GF-D8 (cell line): ENCODE results near the gene SAP30BP.

ENCODE experiments used
- DNase-seq: peaks from one replicate; lab custom pipeline; 2025; lab: John Stamatoyannopoulos, UW

The SAP30BP gene

DNA sequence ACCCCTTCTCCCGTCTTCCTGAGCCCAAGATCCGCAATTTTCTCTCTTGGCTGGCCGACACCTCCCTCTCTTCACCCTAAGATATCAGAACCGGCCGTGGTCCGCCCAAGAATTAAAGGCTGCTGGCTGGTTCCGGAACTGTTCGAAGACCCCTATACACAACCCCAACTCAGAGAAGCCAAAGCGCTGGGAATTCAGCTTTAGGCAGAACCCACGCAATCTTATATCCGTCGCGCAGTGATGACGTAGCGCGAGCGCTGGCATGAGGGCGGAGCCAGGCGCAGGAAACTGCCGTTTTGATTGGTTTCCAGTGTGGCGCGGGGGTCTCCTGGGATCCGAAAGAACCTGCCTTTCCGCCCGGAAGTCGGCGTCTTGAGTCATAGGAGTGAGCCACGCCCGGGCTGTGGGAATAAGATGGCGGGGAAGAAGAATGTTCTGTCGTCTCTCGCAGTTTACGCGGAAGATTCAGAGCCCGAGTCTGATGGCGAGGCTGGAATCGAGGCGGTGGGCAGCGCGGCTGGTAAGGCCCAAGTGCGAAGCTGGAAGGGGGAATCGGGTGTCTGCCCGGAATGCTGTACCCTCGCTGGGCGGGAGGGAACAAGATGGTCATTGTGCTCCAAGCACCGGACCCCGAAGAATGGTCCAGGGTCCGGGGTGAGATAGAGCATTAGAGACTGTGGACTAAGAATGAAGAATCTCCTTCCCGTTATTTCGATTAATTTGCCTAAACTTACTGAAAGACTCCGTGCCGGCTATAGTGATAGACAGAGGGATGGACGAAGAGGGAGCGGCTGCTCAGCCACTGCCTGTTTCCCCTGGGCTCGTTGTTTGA lies at the start of gene SAP30BP, which contains the start of gene RECQL5:
SAP30BP (plus strand) TSS at position 380 of the 832 bp plus-strand sequence; CDS start at position 415, 35 bp downstream.
RECQL5 (minus strand) TSS at position 196 of the 832 bp plus-strand sequence. CDS start 597 bp downstream, outside the sequence.
- DNase-seq = peak; percentile 86

DNA sequence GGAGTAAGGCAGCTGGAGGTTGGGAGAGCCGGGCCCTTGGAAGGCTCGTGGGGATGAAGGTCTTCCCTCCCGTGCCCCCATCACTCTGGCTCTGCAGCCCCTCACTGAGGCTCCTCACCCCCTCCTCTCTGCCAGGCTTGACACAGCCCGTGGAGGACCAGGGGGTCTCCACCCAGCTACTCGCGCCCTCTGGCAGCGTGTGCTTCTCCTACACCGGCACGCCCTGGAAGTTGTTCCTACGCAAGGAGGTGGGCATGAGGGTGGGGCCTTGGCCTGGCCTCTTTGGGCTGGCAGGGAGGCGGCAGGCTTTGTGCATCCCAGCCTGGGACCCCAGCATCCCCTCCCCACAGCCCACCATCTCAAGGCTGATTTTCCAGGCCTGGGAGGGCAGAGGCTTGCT lies 49.5 kb upstream of the SAP30BP start:
- DNase-seq = no peak

DNA sequence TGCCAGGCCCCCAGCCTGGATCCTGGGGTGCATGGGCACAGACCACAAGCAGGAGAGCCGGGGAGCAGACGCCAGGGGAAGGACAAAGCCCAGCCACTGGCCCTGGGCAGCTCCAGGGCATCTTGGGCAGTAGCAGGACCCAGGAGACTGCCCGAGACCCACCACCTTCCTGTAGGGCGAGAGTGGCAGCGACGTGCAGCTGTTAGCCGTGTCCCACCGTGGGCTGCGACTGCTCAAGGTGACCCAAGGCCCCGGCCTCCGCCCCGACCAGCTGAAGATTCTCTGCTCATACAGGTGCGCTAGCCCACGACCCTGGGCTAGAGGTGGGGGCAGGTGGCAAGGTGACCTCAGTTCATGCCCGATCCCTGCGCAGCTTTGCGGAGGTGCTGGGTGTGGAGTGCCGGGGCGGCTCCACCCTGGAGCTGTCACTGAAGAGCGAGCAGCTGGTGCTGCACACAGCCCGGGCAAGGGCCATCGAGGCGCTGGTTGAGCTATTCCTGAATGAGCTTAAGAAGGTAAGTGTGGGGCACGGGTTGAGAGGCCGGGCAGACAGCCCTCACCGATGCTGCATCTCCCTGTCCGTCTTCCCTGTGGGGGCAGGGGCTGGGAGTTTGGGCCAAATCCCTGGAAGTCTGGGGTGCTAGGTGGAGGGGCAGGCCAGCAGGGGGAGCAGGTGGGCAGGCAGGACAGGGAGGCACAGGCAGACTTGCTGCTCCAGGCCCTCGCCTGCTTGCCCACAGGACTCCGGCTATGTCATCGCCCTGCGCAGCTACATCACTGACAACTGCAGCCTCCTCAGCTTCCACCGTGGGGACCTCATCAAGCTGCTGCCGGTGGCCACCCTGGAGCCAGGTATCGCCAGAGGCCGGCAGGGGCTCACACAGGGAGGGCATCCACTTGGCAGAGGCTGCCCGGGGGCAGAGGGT lies 47.4 kb upstream of the SAP30BP start:
- DNase-seq = no peak

DNA sequence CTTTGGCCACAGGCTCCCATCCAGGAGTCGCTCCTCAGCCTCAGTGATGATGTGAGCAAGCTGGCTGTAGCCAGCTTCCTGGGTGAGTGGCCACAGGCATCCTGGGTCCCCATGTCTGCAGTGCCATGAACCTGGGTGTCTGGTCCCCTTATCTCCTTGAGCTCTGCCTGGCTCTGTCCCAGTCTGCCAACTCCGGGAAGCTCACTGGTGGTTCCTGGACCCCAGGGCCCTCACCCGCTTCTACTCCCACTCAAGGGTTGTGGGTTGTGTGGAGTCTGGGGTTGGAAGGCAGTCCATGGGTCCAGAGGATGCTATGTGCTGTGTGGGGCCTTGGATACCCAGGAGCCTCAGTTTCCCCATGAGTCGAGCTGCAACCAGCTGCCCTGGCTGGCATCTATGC lies 45.6 kb upstream of the SAP30BP start:
- DNase-seq = no peak

DNA sequence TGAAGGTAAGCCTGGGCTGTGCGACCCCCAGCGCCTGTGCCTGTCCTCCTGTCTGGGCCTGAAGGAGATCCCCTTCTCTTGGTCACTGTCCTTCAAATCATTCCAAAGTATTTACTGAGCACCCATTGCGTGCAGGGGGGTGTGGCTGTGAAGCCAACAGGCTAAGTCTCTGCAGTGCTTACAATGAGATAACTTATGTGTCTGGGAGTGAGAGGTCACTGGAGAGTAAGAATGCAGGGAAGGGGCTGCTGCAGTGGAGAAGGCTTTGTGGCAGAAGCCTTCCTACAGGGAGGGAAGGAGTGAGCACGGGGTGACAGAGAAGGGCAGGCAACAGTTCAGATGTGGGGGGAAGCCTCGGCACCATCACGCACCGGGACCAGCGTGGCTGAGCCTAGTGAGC lies 45.1 kb upstream of the SAP30BP start:
- no peak for DNase-seq

DNA sequence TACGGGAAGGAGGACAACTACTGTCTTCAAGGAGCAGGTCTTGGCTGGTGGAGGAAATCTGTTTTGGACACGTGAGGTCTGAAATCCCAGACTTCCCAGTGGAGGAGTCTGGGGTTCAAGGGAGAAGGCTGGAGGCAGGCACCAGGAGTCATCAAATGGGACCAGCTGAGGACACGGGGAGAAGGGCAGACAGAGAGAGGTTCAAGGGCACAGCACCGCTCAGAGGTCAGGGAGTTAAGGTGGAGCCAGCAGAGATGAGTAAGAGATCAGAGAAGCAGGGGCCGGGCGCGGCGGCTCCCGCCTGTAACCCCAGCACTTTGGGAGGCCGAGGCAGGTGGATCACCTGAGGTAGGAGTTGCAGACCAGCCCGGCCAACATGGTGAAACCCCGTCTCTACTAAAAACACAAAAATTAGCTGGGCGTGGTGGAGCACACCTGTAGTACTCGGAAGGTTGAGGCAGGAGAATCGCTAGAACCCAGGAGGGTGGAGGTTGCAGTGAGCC lies 44.3 kb upstream of the SAP30BP start:
- DNase-seq = no peak

DNA sequence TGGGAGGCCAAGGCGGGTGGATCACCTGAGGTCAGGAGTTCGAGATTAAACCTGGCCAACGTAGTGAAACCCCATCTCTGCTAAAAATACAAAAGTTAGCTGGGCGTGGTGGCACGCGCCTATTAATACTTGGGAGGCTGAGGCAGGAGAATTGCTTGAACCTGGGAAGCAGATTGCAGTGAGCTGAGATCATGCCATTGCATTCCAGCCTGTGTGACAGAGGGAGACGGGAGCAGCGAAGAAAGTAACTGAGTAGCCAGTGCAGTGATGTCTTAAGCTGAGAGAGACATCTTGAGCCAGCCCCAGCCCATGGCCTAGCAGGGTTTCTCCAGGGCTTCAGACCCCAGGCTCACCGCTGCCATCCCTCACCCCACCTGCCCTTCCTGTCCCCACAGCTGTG lies 43.8 kb upstream of the SAP30BP start:
- no peak for DNase-seq

DNA sequence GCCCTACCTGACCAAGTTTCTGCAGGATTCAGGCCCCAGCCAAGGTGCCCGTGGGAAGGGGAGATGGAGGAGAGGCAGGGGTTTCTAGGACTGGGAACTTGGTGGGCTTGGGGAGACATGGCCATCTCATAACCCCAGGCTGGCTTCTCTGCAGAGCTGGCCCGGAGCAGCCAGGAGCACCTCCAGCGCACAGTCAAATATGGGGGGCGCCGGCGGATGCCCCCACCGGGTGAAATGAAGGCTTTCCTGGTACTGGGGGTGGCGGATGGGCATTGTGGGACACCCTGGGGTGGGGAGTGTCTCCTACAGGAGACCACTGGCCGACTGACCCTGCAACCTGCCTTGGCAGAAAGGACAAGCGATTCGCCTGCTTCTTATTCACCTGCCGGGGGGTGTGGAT lies 43.1 kb upstream of the SAP30BP start:
- DNase-seq = no peak

DNA sequence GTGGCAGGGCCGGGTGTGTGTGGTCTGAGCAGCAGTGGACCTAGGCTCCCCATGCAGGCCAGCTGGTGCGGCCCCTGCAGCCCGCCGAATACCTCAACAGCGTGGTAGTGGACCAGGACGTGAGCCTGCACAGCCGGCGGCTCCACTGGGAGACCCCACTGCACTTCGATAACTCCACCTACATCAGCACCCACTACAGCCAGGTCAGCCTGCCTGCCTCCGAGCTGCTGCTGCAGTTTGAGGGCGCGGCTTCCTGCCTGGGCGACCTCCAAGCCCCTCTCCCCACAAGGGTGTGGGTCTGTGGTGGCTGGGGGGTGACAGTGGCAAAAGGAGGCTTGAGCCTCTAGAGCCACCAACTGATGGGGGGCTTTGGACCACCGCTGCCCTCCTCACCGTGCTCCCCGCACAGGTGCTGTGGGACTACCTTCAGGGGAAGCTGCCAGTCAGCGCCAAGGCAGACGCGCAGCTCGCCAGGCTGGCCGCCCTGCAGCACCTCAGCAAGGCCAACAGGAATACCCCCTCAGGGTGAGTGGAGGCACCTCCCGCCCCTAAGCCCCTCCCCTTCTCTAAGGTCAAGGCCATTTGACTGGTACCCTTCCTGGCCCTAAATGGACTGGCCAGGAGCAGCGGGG lies 42.3 kb upstream of the SAP30BP start:
- DNase-seq = no peak

DNA sequence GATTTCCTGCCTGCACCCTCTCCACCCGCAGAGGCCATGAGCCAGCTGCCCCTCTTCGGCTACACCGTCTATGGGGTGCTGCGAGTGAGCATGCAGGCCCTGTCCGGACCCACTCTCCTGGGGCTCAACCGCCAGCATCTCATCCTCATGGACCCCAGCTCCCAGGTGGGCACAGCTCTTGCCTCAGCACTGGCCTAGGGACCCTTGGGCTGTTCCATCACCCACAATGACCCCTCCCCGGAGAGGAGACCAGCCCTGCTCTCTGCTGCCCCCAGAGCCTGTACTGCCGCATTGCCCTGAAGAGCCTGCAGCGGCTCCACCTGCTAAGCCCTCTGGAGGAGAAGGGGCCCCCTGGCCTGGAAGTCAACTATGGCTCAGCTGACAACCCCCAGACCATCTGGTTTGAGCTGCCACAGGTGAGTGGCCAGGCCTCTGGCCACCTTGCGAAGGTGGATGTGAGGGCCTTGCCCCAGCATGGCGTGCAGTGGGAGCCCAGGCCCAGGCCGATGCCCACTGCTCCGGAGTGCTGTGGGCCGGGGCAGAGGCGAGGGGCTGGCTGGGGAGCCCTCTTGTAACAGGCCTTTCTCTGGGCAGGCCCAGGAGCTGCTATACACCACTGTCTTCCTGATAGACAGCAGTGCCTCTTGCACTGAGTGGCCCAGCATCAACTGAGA lies 41.2 kb upstream of the SAP30BP start:
- DNase-seq = no peak

DNA sequence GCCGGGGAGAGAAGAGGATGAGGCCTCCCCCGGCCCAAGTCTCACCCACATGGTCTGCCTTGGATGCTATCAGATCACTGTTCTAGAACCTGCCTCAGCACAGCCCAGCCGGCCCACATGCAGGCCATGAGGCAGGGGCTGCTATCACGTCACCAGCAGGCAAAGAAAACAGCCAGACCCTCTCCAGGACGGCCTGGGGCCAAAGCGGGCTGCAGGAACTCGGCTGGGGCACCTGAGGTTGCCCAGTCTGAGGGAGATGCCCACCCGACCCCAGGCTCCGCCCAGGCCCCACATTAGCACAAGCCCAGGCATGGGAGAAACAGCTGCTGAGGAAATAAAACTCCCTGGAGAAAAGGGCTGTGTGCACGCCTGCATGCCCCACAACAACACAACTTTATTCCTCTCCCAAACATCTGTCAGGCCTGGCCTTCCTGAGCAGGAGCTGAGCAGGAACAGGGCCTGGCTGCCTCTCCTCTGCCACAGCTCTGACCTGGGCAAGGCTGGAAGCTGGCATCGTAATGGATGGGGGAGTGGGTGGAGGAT lies 40.6 kb upstream of the SAP30BP start:
- DNase-seq = no peak

DNA sequence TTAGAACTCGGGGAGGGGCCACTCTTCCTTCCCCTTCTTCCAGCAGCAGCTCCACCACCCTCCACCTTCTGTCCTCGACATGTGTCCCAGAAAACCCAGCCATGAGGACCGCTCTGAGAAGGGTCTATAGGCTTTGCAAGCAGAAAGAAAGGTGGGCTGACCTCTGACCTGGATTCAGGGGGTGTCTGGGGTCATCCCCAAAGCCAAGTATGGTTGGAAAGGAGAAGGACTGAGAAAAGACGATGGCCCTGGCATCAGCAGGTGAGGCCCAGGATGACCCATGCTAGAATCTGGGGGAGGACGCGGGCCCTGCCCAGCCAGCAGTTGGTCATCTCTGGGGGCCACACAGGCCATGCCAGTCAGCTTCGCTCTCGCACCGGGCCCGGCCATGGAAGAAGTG lies 40.0 kb upstream of the SAP30BP start:
- no peak for DNase-seq

DNA sequence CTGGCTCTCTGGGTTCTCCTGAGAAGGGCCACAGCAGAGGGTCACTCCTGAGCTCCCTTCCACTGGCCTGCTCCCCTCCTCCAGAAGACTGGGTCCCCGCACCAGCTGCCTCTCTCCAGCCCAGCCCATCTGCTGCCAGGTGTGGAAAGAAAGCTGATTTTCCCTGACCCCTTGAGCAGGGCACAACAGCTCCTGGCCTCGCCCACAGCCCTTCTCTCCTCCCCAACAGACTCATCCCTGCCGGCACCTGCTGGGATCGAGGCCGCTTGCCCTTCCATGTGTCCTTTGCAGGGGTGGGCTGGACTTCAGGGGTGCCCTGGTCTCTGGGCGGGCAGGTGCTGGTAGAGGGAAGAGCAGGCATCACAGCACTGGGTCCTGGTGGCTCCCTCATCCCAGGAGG lies 38.7 kb upstream of the SAP30BP start:
- no peak for DNase-seq

DNA sequence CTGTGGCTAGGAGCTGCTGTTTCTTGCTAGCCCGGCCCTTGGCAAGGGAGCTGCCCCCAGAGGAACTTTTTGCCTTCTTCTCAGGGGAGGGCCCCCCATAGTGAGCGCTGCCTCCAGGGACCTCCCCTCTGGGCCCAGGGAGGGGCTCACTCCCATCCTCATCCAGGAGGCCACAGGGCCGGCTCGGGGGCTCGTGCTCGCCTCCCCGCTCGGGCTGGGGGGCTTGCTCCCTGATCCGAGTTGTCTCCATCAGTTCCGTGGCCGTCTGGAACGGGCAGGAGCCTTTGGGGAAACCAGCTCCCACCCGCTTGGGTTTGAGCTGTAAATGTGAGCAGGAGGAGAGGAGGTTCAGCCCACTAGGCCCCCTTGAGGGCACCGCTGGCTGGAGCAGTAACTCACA lies 38.0 kb upstream of the SAP30BP start:
- no peak for DNase-seq

DNA sequence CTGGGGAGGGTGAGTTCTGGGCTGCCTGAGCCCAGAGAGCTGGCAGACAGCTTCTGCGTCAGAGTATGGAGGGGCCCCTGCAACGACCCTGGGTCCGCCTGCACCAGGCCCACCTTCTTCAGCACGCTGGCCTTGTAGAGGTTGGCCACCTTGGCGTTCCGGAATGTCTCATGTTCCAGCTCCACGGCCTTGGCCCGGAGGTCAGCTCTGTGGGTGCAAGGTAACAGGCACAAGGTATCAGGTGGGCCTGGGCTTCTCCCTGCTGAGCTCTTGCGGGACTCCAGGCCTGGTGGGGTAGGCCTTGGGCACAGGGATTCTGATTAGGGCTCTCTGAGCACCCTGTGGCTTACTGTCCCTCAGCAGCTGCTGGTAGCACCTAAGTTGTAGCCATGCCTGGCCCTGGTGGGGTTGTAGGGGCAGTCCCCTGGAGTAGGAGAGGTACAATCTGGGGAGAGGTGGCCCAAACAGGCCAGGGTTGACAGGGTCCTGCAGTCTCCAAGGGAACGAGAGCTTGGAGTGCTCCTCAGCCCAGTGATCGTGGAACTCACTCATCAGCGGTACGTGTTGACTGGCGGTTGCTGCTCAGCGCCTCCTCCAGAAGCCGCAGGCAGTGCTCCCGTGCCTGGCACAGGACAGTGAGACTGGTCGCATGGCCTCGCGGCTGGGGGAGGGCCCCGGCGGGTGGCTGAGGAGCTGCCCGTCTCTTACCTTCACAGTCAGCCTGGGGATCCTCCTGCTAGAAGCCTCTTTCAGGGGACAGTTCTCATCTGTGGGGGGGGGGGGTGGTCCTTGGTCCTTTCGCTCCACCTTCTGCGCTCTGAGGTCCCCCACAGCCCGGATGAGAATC lies 36.8 kb upstream of the SAP30BP start:
- DNase-seq = no peak

DNA sequence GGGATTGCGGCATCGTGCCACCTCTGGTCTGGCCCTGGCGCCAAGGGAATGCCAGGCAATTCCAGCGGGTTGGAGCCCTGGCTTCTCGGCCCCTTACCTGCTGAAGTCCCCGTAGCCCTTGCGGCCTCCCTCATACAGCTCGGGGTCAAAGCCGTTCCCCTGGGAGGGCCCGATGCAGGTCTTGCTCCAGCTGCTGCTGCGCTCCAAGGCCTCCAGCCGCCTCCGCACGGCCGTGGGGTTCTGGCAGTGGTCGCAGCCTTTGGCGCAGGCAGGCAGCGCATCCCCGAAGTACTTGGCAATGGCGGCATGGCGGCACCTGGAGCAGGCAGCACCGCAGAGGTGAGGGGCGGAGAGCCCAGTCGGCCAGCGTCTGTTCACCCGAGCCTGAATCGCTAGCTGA lies 35.8 kb upstream of the SAP30BP start:
- no peak for DNase-seq

DNA sequence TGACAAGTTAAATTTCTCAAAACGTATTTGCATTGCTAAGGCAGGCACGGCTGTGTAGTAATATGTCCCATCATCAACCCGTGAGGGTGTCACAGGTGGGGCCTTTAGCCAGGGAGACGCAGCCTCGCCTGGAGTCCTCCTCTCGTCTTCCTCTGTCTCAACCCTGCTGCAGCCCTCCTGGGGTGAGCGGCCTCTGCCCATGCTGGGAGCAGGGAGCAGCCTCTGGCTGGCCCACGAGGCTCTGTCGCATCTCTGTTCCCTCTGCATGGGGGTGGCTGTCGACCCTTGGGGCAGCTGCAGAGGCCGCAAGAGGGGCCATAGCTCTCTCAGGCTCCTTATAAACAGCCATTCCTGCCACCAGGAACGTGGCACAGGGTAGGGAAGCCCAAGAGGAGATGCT lies 34.7 kb upstream of the SAP30BP start:
- no peak for DNase-seq

DNA sequence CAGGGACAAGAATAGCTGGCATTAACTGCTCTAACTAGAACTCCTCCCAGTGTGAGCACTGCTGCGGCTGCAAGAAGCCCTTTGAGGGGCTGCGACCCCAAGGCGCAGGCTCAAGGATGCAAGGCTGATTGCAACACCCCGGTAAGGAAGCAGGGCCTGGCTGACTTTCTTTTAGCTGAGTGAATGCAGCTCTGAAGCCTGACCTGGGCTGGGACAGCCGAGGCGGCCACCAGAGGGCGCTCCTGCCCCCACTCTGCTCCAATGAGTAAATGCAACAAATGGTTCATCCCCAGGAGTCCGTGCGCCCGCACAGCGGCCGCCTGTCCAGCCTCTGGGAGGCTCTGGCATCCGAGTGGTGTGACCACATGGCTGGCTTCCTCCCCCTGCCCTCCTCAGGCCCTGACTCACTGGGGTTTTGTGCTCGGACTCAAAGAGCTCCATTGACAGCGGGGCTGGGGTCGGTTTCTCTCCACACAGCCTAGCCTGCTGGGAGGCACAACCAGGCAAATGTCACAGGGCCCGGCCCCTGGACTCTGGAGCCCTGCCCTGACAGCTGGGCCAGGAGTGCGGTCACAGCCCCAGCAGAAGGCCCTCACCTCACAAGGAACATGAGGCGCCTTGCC lies 34.2 kb upstream of the SAP30BP start, which contains the start of gene SMIM5:
SMIM5 (plus strand) TSS at position 572 of the 623 bp plus-strand sequence. CDS start 6,768 bp downstream, outside the sequence.
- DNase-seq = peak; percentile 15

DNA sequence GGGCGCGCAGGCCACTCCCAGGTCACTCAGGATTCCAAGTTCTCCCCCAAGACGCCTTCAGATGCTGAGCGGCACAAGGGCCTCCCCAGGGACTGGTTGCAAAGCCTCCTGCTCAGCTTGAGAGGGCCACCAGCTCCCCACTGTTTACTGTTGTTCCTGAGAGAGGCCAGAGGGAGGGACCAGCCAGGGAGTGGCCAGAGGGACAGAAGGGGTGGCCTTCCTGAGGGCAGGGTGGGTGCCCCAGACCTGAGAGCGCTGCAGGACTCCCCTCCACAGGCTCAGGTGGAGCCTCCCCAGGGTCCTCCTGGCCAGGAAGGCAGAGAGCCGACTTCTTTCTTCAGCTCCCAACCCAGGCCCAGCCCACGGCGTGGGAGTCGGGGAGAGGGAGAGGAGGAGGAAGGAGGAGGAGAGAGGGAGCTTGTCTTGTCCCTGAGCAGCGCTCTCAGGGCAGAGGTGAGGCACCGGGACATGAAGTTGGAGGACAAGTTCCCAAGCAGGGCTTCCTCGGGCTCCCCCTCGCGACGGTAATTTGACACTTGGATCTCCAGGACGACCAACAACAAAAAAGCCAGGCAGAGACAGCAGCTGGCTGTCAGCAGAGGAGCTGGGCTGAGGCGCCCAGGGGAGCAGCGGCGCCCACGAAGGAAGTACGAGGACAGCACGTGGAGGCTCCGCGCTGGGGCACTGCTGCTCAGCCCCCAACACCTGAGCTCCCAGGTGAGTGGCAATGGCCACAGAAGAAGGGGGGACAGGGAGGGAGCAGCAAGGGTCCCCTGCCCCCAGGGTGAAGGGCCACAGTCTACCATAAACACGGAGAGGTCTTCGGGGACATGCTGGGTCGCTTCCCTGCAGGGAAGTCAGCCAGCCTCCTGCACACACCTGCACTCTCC lies 33.4 kb upstream of the SAP30BP start:
- peak; percentile 72 for DNase-seq
